ENCODE measurements around the gene TMEM9B. TPM values are rescaled to one million over a fixed set of nuclear protein-coding genes. Genes with fewer than 3 reads are reported as not detected.

The TMEM9B gene
- total RNA-seq, 1 experiment from 2014 or later: 29.6 TPM

DNA sequence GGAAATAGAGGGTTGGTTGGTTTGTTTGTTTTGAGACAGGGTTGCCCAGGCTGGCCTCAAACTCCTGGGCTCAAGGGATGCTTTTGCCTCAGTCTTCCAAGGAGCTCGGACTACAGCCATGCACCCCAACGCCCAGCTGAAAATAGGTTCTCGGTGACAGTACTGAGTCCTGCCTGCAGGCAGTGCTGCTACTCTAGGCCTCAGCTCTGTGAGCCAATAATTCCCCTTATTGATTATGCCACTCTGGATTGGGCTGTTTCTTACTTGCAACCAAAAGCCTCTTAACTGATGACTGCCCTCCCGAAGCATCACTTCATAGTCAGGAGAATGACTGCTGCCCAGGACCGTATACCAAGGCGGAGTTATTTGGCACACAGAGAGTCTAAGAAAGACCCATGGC, 30.3 kb downstream of the TMEM9B start:
- Mint-ChIP-seq H3K36me3 (ENCODE audit: insufficient read depth, unreplicated experiment) (no peaks in the 10 kb centered on the region), H3K4me3 (ENCODE audit: unreplicated experiment) (peak overlapping the region; percentile 79), H3K27me3 (ENCODE audit: insufficient read depth, unreplicated experiment) (no peaks in the 10 kb centered on the region), H3K9me3 (ENCODE audit: unreplicated experiment) (no peaks in the 10 kb centered on the region), H3K27ac (ENCODE audit: unreplicated experiment) (no peak overlapping the region), H3K4me1 (ENCODE audit: low read depth, unreplicated experiment) (peaks cover 10% of the 10 kb centered on the region)
- no peak for DNase-seq
- TF ChIP-seq CTCF (IDR thresholded peaks at IDR 0.05; ENCODE audit: insufficient read depth in 1 of 2, low read depth in 1 of 2, low read length in 1 of 2, severe bottlenecking in 1 of 2, unreplicated experiment in 1 of 2): peak in 1 of 2 experiments; percentile 22
- intact Hi-C loops (cut with micrococcal nuclease; ENCODE audit: unreplicated experiment): loop anchor here (2.0 kb wide), 1 partner anchor 17 kb away; no protein-coding TSS in a partner anchor
- Histone ChIP-seq H3K9me3 (no peaks in the 10 kb centered on the region), H3K27me3 (replicated peaks; ENCODE audit: control insufficient read depth, insufficient read depth, low read length) (no peaks in the 10 kb centered on the region), H3K4me1 (peaks cover 26% of the 10 kb centered on the region), H3K4me3 (ENCODE audit: low read depth, low read length) (no peak overlapping the region), H3K36me3 (ENCODE audit: control insufficient read depth, insufficient read depth, low read length) (no peaks in the 10 kb centered on the region)
- POLR2A ChIA-PET: no interaction called here
- no TSS peak for BruUV-seq (replicated peaks)
- CTCF ChIA-PET: no interaction called here

DNA sequence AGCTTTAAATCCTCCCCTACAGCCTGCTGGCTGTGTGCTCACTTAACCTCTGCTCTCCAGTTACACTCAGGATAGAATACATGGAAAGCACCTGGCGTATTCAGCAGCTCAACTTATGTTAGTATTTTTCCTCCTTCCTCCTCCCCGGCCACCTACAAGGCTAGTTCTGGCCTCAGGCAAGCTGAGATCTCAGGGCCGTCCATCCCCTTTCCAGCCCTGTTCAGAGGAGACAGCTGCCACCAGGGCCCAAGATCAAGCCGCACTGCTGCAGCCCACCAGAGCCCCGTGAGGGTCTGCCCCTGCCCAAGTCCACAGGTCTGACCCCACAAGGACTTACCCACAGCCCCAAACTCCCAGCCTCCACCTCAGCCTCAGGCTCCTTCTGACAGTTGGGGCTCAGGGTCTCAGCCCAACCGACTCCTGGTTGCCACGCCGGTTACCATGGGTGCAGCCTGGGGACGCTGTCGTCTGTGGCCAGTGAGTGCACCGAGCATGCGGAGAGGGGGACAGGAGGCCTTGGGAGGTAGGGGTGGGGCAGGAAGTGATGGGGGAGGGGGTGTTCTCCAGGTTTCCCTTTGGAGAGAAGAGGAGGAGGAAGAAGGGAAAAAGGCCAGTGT, 31.6 kb downstream of the TMEM9B start, which contains the start of gene C11orf16:
Gene C11orf16 (minus strand): TSS at position 384 of the 617 bp plus-strand sequence. CDS start 639 bp downstream, outside the sequence.
- Mint-ChIP-seq H3K27me3 (ENCODE audit: insufficient read depth, unreplicated experiment) (no peaks in the 10 kb centered on the region), H3K4me1 (ENCODE audit: low read depth, unreplicated experiment) (peaks cover 10% of the 10 kb centered on the region), H3K36me3 (ENCODE audit: insufficient read depth, unreplicated experiment) (no peaks in the 10 kb centered on the region), H3K4me3 (ENCODE audit: unreplicated experiment) (no peak within 1 kb of the TSS), H3K9me3 (ENCODE audit: unreplicated experiment) (no peaks in the 10 kb centered on the region), H3K27ac (ENCODE audit: unreplicated experiment) (peak within 1 kb of the TSS; percentile 55)
- H3K36me3 ChIP-seq (ENCODE audit: control insufficient read depth, insufficient read depth, low read length): no peaks in the 10 kb centered on the region
- H3K9me3 ChIP-seq: no peaks in the 10 kb centered on the region
- TF ChIP-seq CTCF (IDR thresholded peaks at IDR 0.05; ENCODE audit: insufficient read depth in 1 of 2, low read depth in 1 of 2, low read length in 1 of 2, severe bottlenecking in 1 of 2, unreplicated experiment in 1 of 2): no peak
- ChIA-PET CTCF (no interaction called here), POLR2A (no interaction called here)
- H3K4me3 ChIP-seq (ENCODE audit: low read depth, low read length): no peak within 1 kb of the TSS
- H3K4me1 ChIP-seq: peaks cover 26% of the 10 kb centered on the region
- intact Hi-C loops (cut with micrococcal nuclease; ENCODE audit: unreplicated experiment): no loop called here
- no peak for DNase-seq
- H3K27me3 ChIP-seq (replicated peaks; ENCODE audit: control insufficient read depth, insufficient read depth, low read length): no peaks in the 10 kb centered on the region
- no TSS peak for BruUV-seq (replicated peaks)

DNA sequence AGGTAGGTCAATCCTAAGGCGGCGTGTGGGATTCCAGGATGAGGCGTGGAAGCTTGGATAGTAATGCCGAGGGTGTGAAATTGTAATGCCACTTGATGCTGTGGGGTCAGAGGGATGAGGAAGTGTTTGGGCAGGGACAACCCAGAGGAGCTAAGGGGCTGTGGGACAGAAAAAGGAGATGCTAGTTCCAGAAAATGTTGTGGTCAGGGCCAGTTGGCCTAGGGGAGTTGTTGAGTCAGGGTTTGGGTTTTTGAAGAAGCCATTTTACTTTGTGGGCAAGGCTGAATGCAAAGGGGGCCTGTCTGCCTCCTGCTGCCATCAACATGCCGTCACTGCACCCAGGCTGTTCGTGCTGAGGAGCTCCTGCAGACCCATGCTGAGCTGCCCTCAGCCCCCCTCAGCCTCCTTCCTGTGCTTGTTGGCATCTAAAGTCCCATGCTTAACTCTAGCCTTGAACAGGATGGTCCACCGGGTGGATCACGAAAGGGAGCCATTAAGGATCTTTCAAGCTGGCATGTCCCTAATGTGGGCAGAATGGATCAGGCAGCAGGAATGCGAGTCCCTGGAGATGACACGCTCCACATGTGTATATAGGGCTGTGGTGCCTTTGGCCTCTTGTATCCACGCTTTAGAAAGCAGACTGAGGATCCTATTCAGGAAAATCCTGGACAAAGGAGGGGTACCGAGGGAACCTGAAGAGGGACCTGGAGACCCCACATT, 33.6 kb downstream of the TMEM9B start:
- Histone ChIP-seq H3K9me3 (no peaks in the 10 kb centered on the region), H3K27me3 (replicated peaks; ENCODE audit: control insufficient read depth, insufficient read depth, low read length) (no peaks in the 10 kb centered on the region), H3K4me3 (ENCODE audit: low read depth, low read length) (no peak overlapping the region), H3K36me3 (ENCODE audit: control insufficient read depth, insufficient read depth, low read length) (no peaks in the 10 kb centered on the region), H3K4me1 (peaks cover 26% of the 10 kb centered on the region)
- no peak for DNase-seq
- TF ChIP-seq CTCF (IDR thresholded peaks at IDR 0.05; ENCODE audit: insufficient read depth in 1 of 2, low read depth in 1 of 2, low read length in 1 of 2, severe bottlenecking in 1 of 2, unreplicated experiment in 1 of 2): no peak
- Mint-ChIP-seq H3K4me1 (ENCODE audit: low read depth, unreplicated experiment) (peaks cover 9% of the 10 kb centered on the region), H3K4me3 (ENCODE audit: unreplicated experiment) (no peak overlapping the region), H3K9me3 (ENCODE audit: unreplicated experiment) (no peaks in the 10 kb centered on the region), H3K27me3 (ENCODE audit: insufficient read depth, unreplicated experiment) (no peaks in the 10 kb centered on the region), H3K27ac (ENCODE audit: unreplicated experiment) (no peak overlapping the region), H3K36me3 (ENCODE audit: insufficient read depth, unreplicated experiment) (no peaks in the 10 kb centered on the region)
- ChIA-PET CTCF (interaction anchor here (0.5 kb wide), 1 partner anchor 701 kb away, joined by 8 read pairs; no protein-coding TSS in a partner anchor), POLR2A (no interaction called here)
- intact Hi-C loops (cut with micrococcal nuclease; ENCODE audit: unreplicated experiment): no loop called here
- no TSS peak for BruUV-seq (replicated peaks)

Data from Caco-2 (cell line).